Lower leg skin (tissue), 3 donors: ENCODE results near the gene AGA.

Experiments used
- POLR2A ChIP-seq, 2 donors: fragments of 450-650 bp; IDR thresholded peaks; one replicate each; pipeline ENCODE4 v1.6.1; 2016 to 2017; ENCODE audit warnings: antibody characterized with exemption in 2 of 2, mild to moderate bottlenecking in 1 of 2, moderate library complexity in 1 of 2
- TF ChIP-seq, protein P1 (sequence below), 3 donors: fragments of 450-650 bp; IDR thresholded peaks; one replicate each; pipeline ENCODE4 v1.5.1; 2016; ENCODE audit warnings: antibody characterized with exemption in 3 of 3, mild to moderate bottlenecking in 3 of 3, moderate library complexity in 2 of 3

DNA sequence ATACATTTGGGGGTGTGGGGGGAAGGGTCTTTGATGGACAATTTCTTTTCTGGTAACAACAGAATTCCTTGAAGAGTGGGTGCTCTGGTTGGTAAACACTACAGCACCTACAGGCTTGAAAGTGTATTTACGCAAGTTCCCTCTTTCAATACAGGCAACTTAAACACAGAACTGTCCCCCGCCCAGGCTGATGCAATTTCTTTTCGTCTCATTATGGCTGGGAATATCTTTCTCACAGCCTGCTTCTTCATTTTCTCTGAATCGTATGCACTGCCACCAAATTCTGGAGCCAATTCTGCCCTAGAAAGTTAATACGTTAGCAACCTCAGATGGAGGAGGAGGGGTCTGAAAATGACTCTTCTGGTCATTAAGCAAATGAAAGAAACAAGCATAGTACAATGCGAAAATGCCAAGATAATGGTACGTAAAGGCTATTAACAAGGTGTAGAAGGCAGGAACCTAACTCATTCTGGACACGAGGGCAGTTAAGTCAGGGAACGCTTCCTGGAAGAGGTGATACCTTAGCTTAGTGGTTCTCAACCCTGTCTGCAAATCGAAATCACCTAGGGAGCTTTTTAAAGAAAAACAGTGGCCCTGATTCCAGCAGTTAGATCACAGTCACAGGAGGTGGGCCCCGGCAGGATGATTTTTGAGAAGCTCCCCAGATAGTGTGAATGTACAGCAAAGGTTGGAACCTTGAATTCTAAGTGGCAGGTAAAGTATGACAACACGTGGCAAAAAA, 1.0 kb downstream of the AGA start:
- no peak for TF ChIP-seq POLR2A (IDR thresholded peaks at IDR 0.05)
- TF ChIP-seq, protein P1, sequence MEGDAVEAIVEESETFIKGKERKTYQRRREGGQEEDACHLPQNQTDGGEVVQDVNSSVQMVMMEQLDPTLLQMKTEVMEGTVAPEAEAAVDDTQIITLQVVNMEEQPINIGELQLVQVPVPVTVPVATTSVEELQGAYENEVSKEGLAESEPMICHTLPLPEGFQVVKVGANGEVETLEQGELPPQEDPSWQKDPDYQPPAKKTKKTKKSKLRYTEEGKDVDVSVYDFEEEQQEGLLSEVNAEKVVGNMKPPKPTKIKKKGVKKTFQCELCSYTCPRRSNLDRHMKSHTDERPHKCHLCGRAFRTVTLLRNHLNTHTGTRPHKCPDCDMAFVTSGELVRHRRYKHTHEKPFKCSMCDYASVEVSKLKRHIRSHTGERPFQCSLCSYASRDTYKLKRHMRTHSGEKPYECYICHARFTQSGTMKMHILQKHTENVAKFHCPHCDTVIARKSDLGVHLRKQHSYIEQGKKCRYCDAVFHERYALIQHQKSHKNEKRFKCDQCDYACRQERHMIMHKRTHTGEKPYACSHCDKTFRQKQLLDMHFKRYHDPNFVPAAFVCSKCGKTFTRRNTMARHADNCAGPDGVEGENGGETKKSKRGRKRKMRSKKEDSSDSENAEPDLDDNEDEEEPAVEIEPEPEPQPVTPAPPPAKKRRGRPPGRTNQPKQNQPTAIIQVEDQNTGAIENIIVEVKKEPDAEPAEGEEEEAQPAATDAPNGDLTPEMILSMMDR (IDR thresholded peaks at IDR 0.05) = no peak
